Astrocyte of the spinal cord (primary cell): ENCODE measurements around the gene TMEM138.

Experiments used
- DNase-seq: peaks from one replicate; pipeline ENCODE4 v3.0.0; 2011; ENCODE audit warnings: low read depth, low spot score
- H3K4me3 ChIP-seq: 2 replicates; pipeline ENCODE4 v1.5.1; 2011; ENCODE audit warnings: low read depth, mild to moderate bottlenecking, low read length, moderate library complexity
- CTCF ChIP-seq: IDR thresholded peaks from 2 replicates; pipeline ENCODE4 v1.5.1; 2012; ENCODE audit warnings: low read depth, mild to moderate bottlenecking, low read length, inconsistent platforms
- in situ Hi-C: cut with HindIII; loops from 2 replicates; pipeline ENCODE4 v1.10.0; 2017; ENCODE audit warnings: low sequenced_read_pairs

The TMEM138 gene

GRCh38 chr11:61331651-61332050 is 30.5 kb upstream of the TMEM138 start:
- H3K4me3 ChIP-seq, result peak overlapping the region; percentile 95
- no peak for DNase-seq
- in situ Hi-C loops, result no loop called here
- TF ChIP-seq CTCF, result no peak

- peak overlapping the region; percentile 95 for H3K4me3 ChIP-seq
- in situ Hi-C loops, result no loop called here
- peak; percentile 5 for TF ChIP-seq CTCF
- peak; percentile 20 for DNase-seq
Measured at GRCh38 chr11:61332281-61332796, 29.8 kb upstream of the TMEM138 start.

GRCh38 chr11:61332797-61333549 is 29.2 kb upstream of the TMEM138 start, which contains the start of the genes DDB1 and TKFC:
Gene DDB1, minus strand, starts transcription at chr11:61333105. Its CDS starts 137 bp downstream, at chr11:61332968.
Gene TKFC, plus strand, starts transcription at chr11:61333228. Its CDS starts 1,501 bp downstream, at chr11:61334729.
- peak; percentile 95 for DNase-seq
- H3K4me3 ChIP-seq, result peak within 1 kb of the TSS; percentile 95
- no peak for TF ChIP-seq CTCF
- in situ Hi-C loops, result no loop called here

GRCh38 chr11:61333550-61334433 is 28.4 kb upstream of the TMEM138 start:
- peak overlapping the region; percentile 95 for H3K4me3 ChIP-seq
- DNase-seq, result no peak
- in situ Hi-C loops, result no loop called here
- TF ChIP-seq CTCF, result no peak

GRCh38 chr11:61334434-61335354 is 27.5 kb upstream of the TMEM138 start:
- in situ Hi-C loops, result no loop called here
- H3K4me3 ChIP-seq, result no peak overlapping the region
- TF ChIP-seq CTCF, result no peak
- DNase-seq, result peak; percentile 44
